Right lung (tissue), 5 donors: ENCODE measurements around the gene PPP4R1. TPM values are rescaled to one million over a fixed set of nuclear protein-coding genes. Genes with fewer than 3 reads are reported as not detected.

ENCODE experiments used
- DNase-seq, 2 donors: peaks; one replicate each; pipeline ENCODE4 v3.0.0-alpha.2; 2013
- polyA plus RNA-seq, 5 donors: library from polyadenylated mRNA; unstranded; fragments of 120-200 nt; gene quantifications; one replicate each; pipeline versions ENCODE4 v1.2.1 to v1.2.3, GENCODE V29; 2013; ENCODE audit warnings: inconsistent platforms in 1 of 5, low replicate concordance in 1 of 5; ENCODE audit not compliant: insufficient read length in 5 of 5, insufficient read depth in 1 of 5

PPP4R1 gene
- polyA plus RNA-seq, 5 donors: 83.9 to 118 (median 107) TPM

DNA sequence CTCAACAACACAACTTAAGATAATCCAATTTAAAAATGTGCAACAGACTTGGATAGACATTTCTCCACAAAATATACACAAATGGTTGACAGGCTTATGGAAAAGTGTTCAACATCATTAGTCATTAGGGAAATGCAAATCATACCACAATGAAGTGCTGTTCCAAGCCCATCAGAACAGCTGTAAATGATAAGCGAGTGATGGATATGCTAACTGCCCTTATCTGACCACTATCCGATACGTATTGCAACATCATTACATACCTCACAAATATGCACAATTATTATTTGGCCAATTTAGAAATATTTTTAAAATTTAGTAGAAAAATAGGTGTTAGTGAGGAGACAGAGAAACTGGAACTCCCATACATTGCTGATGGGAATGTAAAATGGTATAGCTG lies 62.2 kb downstream of the PPP4R1 start:
- DNase-seq: no peak

DNA sequence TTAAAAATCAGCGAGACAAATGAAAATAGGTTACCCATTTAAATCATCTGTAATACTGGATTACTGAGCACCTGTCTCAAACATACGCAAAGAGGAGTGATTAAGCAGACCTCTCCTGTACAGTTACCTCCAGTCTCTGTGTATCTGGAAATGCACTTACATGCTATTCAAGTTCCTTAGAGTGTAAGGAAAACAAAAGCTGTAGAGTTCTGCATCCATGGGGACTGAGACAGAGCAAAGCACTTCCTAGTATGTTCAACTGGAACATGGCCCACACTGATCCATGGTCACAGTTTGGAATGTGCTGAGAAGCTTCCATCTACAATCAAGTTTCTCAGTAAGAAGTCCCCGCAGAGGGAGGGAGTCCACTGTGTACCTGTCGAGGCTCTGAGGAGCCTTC lies 63.9 kb downstream of the PPP4R1 start:
- no peak for DNase-seq

DNA sequence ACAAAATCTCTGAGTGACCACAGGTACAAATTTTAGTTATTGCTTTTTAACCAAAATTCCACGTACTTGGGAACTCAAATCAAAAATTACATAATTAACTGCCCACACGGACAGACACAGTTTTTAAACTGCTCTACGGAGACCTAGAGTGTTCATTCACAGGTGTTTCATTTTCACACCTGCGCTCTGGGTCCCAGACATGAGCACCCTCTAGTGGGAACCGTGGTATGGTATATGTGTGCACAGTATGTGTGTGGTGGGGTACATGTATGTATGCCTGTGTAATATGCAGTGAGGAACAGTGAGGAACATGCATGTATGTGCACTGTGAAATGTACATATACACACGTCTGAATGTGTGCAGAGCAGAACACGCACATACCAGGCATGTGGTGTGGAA lies 65.0 kb downstream of the PPP4R1 start:
- DNase-seq: no peak

DNA sequence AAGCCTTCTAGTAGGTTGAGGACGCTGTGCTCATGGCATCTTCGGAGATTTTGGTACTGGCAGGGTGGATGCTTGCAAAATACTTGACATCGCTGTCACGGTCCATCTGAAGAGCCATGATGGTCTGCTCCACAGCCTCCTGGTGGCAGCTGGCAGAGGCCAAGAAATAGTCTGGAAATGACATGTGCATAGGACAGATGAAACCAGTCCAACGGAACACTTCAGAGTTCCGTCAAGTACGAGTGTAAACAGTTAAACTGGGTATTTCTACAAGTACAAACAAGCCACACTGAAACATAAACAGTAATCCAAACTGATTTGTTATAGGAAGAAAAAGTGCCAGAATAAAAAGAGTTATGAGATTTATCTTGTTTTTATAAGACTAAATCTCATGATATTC lies 66.6 kb downstream of the PPP4R1 start:
- peak in 1 of 2 donors; percentile 13 for DNase-seq

DNA sequence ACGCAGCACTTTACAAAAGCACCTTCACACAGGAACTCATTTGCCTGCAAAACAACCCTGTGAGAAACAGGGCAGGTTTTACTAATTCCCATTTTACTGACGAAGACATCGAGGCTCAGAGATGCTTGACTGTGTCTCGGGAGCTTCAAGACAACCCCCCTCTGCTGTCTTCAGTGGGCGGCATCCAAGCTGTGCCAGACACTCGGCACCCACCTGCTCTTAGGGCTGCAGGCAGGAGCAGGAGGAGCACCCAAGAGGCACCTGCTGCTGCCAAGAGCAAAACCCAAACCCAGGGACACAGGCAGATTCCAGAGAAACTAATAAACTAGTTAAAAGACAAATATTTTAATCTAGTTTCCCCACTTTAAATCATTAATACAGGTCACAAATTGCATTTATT lies 67.9 kb downstream of the PPP4R1 start:
- no peak for DNase-seq

DNA sequence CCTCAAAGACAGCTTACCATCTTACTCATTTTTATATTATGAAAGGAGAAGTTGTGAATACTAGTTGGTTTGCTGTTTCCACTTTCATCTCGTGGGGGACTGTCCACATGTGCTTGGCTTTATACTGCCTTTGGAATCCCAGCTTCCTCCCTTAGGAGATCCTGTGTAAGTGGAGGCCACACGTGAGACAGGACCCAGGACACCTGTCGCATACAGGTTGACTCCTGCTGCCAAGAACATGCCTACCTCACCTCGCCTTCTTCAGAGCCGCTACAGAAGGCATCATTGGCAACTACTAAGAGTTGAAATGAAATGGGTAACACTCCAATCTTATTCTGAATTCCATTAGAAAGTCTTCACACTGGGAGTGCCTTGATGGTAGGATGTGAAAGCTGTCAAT lies 69.3 kb downstream of the PPP4R1 start:
- DNase-seq: no peak

DNA sequence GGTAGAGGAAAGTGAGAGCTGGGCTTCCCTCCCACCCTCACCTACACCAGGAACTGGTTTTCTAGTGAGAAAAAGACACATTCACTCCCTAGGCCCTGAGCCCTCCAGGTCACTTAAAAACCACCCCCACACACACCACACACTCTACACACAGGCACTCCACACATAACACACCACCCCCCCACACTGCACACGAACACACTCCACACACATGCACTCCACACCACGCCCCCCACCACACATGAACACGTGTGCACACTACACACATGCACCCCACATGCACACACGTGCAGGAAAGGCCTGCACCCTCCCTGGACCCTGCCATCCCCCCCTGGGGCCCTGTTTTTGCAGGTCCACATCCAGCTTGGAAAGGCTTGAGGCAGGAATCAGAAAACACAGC lies 71.4 kb downstream of the PPP4R1 start:
- DNase-seq: no peak

DNA sequence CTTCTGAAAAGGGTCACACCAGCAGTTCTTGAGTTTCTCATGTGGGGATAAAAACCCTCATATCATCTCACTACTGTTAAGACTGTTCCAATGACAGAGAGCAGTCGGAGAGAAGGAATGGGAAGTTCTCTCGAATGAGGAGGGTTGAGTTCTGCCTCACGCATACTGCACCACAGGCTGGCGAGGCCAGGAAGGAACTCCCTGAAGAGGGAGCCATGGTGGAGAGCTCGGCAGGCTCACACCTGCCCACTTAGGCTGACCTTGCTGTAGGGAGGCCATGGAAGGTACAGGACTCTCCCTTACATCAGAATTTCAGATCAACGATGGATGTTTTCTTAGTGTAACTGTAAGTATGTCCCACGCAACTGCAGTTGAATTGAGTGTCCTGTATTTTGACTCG lies 74.4 kb downstream of the PPP4R1 start:
- DNase-seq: no peak

DNA sequence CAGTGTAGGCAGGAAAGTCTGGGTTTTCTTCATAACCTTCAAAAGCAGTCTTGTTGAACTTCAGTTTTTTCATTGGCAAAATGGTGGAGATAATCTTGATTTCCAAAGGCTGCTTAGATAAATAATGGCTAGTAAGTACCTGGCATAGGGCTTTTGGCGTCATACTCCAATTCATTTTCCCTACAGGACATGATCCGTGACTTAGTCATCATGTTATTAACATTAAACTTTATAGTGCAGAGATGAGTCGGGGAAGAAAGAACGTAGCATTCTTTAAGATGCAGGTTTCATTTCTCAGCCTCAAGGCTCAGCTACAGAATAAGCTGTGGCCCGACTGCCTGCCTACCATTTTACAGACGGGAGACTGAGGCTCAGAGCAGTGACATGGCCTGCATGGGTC lies 75.1 kb downstream of the PPP4R1 start:
- no peak for DNase-seq

DNA sequence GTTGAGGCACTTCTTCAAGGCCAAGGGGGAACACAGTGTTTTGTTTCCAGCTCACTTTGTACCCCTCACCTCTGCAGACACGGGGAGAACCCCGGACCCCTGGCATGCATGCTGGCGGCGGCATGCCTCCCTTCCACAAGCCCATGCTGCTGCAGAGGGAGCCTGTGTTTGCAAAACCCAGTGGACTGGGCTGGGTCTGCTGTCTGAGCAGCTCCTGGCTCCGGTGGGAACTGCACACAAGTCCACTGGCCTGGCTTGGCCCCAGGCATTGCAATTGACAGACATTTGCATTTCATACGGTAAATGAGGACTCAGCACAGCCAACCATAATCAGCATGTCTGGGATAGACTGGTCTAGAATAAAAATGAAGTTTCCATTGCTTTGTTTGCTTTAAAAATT lies 76.7 kb downstream of the PPP4R1 start:
- DNase-seq: no peak

DNA sequence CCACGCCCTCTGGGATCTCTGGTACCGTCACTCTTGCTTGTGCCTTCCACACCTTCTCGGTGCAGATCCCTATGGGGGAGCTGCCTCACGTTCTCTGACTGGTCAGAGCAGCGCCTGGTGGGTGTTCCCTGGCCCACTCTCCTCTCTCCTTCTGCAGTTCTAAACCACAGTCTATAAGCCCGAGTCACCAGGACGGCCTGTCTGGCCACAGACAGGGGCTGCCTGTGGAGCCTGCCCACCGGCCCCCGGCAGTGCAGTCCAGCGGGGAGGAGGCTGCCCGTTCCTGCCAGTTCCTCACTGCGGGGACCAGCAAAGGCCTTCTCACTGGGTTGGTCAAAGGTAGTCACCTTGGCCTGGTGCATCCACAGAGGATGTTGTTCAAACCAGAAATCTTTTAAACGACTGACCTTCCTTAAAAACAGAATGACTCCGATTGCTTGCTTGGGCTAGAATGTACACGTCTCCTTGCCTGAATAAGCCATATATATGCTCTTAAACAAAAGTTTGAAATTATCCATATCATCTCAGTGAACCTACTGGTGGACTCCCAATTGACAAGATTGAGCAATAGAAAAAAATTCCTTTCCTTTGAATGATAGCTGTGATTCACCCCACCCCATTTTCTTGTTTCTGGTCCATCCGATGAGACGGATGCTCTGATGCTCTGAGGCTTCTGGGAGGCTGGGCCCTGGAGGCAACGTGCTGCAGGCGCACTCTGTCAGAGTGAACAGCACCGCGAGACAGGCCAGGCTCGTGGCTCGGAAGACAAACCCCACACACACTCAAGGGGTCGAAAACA lies 77.8 kb downstream of the PPP4R1 start:
- no peak for DNase-seq

DNA sequence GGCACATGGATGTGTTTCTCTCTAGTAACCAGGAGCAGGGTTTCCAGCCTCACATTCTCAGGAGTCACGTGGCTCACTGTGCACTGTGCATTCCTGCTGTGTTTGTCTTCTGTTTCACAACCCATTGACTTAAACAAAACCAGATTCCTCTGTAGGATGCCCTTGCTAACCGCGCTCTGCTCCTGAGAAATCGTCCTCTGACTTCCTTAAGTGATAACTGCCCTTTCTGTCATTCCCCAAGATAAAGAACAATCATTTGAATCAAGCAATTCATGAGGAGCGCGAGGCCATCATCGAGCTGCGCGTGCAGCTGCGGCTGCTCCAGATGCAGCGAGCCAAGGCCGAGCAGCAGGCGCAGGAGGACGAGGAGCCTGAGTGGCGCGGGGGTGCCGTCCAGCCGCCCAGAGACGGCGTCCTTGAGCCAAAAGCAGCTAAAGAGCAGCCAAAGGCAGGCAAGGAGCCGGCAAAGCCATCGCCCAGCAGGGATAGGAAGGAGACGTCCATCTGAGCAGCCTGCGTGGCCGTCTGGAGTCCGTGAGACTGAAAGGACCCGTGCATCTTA lies 78.8 kb downstream of the PPP4R1 start:
- peak; percentile 31 to 42 for DNase-seq

DNA sequence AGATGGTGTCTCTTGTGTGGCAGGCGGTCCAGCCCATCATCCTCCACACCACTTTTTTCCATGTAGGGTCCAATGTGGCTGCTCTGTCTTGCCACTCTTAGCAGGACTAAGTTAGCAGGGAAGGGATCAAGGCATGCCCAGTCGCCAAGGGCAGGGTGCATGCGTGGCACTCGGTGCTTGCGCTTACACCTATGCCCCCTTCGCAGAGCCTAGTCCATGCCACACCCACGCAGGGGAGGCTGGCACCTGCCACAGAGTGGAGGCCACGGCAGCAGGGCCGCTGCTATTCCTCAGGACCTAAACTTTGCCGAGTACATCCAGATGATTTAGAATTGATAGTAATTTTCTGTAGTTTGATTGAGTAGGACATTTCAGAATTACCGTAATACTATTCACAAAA lies 79.5 kb downstream of the PPP4R1 start:
- no peak for DNase-seq

DNA sequence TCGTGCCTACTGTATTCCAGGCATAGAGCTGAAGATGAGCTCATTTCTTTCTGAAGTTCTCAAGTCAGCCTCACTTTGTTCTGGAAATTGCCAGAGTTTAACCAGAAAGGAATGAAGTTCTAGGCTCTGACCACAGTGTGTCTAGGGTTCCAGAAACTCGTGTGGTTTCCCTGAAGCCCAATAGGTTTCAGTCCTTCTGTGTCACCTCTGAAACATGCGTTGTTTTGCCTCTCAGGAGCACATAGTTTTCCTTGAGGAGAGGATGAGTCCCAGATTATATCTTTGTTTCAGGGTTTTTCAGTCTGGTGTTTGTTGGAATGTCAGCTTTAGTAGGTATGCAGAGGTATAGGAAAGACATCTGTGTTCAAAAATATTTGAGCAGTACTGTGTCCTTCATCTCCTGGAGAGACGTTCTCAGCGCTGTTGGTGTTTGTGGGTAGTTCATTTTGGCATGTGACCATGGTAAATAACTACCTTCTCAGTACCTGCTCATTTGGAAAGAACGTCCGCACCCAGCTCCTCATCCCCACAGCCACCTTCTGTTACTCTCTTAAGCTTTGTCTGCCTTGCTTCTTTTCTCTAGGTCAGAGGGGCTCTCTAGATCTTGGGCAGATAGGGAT lies 82.5 kb downstream of the PPP4R1 start:
- DNase-seq: no peak

DNA sequence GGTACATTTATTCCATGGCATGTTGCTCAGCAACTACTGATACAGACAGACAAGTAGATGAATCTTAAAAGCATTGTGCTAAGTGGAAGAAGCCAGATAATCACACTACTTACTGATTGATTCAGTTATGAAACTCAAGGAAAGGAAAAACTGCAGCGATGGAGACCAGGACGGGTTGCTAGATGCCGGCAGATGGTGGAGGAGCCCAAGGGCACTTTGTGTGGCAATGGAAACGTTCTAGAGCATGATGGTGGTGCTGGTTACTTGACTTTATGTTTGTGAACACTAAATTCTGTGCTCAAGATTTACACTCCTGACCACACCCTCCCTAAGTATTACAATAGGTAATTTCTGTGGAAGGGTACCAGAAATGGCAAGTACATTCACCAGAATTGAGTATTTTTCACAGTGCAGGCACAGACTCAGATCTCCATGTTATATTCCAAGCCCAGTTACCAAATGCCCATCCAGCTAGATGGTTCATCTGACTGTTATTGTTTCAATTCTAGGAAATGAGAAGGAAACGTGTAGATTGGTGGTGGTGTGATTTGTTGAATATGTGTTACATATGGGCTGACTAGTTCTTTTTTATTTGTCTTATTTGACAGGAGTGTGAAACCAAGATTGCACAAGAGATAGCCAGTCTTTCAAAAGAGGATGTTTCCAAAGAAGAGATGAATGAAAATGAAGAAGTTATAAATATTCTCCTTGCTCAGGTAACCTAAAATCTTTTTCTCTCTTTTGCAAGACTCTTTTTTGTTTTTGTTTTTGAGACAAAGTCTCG lies 83.9 kb downstream of the PPP4R1 start:
- DNase-seq: no peak

DNA sequence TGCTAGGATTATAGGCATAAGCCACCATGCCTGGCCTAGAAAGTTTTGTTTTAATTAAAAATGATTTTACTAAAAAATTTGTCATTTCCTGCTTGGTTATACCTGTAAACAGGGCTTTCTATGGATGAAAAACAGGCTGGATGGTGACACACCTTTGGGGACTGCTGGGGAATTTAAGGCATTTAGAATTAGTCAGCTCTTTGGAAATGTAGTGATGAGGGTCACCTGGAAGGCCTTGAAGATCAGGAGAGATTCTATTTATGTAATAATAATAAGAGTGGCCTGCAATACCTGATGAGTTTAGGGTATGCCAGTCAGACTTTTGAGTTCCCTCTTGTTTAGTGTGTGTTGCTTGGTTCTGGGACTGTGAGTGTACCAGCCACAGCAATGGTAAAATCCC lies 87.9 kb downstream of the PPP4R1 start:
- DNase-seq: no peak

DNA sequence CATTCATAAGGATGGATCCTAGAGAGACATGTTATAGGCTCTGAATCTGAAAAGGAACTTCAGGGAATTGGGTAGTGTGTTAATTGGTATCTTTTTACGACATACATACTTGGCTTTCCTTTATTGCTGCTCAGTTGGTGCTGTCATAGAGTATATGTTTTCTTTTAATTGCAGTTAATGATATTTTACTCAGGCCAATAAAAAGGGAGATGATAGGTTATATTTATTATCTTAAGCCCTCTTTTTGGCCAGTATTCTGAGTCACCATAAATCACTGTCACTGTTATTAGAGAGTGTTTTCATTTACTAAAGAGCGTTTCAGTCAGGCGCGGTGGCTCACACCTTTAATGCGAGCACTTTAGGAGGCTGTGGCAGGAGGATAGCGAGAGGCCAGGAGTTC lies 91.4 kb downstream of the PPP4R1 start:
- no peak for DNase-seq

DNA sequence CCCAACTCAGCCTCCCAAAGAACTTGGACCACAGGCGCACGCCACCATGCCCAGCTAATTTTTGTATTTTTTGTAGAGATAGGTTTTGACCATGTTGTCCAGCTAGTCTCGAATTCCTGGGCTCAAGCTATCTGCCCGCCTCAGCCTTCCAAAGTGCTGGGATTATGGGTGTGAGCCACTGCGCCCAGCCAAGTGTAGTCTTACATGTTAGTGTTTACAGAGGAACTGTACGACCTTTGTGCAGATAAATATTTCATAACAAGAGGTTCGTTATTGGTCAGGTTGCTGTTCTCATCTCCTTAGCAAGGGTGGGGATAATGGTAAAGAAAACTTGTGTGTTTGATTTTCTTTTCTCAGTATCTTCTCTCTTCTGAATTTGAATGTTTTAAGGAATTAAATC lies 92.6 kb downstream of the PPP4R1 start:
- no peak for DNase-seq

DNA sequence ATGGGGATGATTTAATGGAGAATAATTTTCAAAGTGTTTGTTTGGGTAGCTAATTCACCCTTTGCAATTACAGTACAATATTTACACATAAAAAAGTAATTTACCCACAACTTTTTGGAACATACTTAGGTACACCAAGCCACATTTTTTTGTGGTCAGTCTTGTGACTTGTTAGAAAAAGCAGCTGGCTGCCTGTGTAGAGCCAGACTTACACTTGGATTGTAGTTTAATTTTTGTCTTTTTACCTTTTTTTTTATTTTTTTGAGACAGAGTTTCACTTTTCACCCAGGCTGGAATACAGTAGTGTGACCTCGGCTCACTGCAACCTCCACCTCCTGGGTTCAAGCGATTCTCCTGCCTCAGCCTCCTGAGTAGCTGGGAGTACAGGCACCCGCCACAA lies 93.7 kb downstream of the PPP4R1 start:
- DNase-seq: no peak

DNA sequence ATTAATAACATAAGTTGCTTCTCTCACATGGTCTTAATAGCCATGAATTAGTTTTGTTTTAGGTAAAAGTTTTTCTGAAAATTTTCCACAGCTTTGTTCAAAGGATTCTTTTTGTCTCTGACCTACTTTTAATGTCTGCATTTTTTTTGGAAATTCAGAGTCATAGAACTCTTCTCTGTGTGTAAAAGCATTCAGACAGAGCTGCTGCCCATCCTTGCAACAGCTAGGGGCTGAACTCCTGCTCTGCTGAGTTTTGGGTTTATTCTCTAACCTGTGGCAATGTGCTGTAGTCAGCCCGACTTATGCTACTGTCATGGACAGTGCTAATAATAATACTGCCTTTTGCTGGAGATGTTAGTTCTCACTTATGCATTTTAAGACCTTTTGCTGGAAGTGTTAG lies 95.0 kb downstream of the PPP4R1 start:
- DNase-seq: no peak

DNA sequence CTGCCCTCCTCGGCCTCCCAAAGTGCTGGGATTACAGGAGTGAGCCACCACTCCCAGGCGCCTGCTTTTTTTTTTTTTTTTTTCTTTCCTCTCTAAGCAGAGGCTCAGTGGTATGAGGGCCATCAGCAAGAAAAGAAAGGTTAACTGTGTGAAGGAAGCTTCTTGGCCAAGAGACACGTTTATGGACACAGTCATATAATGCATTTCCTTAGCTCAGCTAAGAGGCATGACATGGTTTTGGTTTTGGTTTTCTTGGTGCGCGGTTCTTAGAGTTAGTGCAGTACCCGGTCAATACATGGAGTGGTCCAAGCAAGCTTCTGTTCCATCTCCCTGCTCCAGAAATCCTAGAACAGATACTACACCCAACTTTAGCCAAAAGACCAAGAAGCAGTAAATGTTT lies 96.5 kb downstream of the PPP4R1 start:
- no peak for DNase-seq

DNA sequence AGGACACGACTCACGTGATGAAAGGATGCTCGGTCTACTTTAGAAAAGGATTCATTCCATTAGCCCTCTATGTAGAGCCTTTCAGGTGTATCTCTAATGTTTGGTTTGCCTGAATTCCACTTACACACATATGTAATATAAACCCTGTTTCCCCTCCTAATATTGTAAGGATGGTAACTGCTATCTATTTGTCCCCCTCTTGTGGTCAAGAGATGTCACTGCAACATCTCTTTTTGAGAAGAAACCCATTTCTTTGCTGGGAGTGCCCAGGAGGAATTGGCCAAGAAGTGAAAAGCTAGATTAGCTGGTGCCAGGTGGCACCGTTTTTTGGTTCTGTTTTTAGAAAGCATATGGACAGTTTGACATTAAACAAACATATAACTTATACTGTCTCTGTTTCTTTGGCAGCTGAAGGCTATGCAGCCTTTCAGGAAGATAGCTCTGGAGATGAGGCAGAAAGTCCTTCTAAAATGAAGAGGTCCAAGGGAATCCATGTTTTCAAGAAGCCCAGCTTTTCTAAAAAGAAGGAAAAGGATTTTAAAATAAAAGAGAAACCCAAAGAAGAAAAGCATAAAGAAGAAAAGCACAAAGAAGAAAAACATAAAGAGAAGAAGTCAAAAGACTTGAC lies 97.8 kb downstream of the PPP4R1 start:
- peak; percentile 28 to 29 for DNase-seq
